ENCODE data around the gene XPR1.

GRCh38 chr1:180622658-180623508 lies 8.9 kb upstream of the XPR1 start:
- TF ChIP-seq POLR2AphosphoS5 (IDR thresholded peaks at IDR 0.05; ENCODE audit: low read depth, low read length) (no peak), POLR2A (IDR thresholded peaks at IDR 0.05; ENCODE audit: low read depth, low read length) (no peak), TAF1 (IDR thresholded peaks at IDR 0.05; ENCODE audit: low read depth, low read length) (no peak)
